KMS-11 (cell line): ENCODE measurements around the gene DENND1A.

Experiments
- H2AFZ ChIP-seq: fragments of 200-600 bp; sonication (generic); 2 replicates; pipeline ENCODE4 v1.6.1; 2016; ENCODE audit warnings: antibody characterized with exemption, mixed run types, low read depth
- H3K27ac ChIP-seq: fragments of 200-600 bp; sonication (generic); 2 replicates; pipeline ENCODE4 v1.6.1; 2016; ENCODE audit warnings: mild to moderate bottlenecking, mixed run types
- H3K27me3 ChIP-seq: fragments of 200-600 bp; sonication (generic); 2 replicates; pipeline ENCODE4 v1.6.1; 2017; ENCODE audit warnings: mild to moderate bottlenecking, low read depth, mixed run types, moderate library complexity; ENCODE audit not compliant: insufficient read depth
- H3K36me3 ChIP-seq: fragments of 200-600 bp; sonication (generic); 2 replicates; pipeline ENCODE4 v1.6.1; 2017; ENCODE audit warnings: mild to moderate bottlenecking, mixed run types; ENCODE audit not compliant: insufficient read depth
- H3K4me1 ChIP-seq: fragments of 200-600 bp; sonication (generic); 2 replicates; pipeline ENCODE4 v1.6.1; 2016; ENCODE audit warnings: mild to moderate bottlenecking, low read depth, mixed run types; ENCODE audit not compliant: poor library complexity, severe bottlenecking
- H3K4me2 ChIP-seq: fragments of 200-600 bp; sonication (generic); 2 replicates; pipeline ENCODE4 v1.7.0; 2016; ENCODE audit warnings: mild to moderate bottlenecking, mixed run types
- H3K4me3 ChIP-seq: fragments of 200-600 bp; sonication (generic); IDR thresholded peaks from 2 replicates; pipeline ENCODE4 v1.6.1; 2017; ENCODE audit warnings: low read depth, low read length, mixed read lengths; ENCODE audit not compliant: insufficient read depth
- H3K79me2 ChIP-seq: fragments of 200-600 bp; sonication (generic); 2 replicates; pipeline ENCODE4 v1.6.1; 2016; ENCODE audit warnings: low read depth, mixed run types; ENCODE audit not compliant: insufficient read depth
- H3K9ac ChIP-seq: fragments of 200-600 bp; sonication (generic); 2 replicates; pipeline ENCODE4 v1.6.1; 2016; ENCODE audit warnings: mild to moderate bottlenecking, mixed run types
- H4K20me1 ChIP-seq: fragments of 200-600 bp; sonication (generic); 2 replicates; pipeline ENCODE4 v1.6.1; 2016; ENCODE audit warnings: mild to moderate bottlenecking, mixed run types; ENCODE audit not compliant: insufficient read depth
- CTCF ChIP-seq: fragments of 200-600 bp; sonication (generic); conservative IDR thresholded peaks from 2 replicates; pipeline ENCODE4 v1.6.1; 2017; ENCODE audit warnings: low read depth, mild to moderate bottlenecking, antibody characterized with exemption, low read length, moderate library complexity, mixed read lengths

DENND1A gene

GRCh38 chr9:123368023-123368422, 561.9 kb downstream of the DENND1A start:
- no peak for TF ChIP-seq CTCF
- Histone ChIP-seq H2AFZ (no peak overlapping the region), H3K27ac (no peak overlapping the region), H3K9ac (no peak overlapping the region), H3K79me2 (no peaks in the 10 kb centered on the region), H3K27me3 (peaks cover 28% of the 10 kb centered on the region), H3K4me1 (no peaks in the 10 kb centered on the region), H3K4me2 (no peak overlapping the region), H3K4me3 (no peak overlapping the region), H3K36me3 (no peaks in the 10 kb centered on the region), H4K20me1 (no peaks in the 10 kb centered on the region)

GRCh38 chr9:123365881-123366528, 563.9 kb downstream of the DENND1A start:
- H2AFZ ChIP-seq, result no peak overlapping the region
- no peaks in the 10 kb centered on the region for H3K36me3 ChIP-seq
- no peak overlapping the region for H3K4me3 ChIP-seq
- H3K27me3 ChIP-seq, result peaks cover 12% of the 10 kb centered on the region; the same call in 1 of the 2 replicates
- H3K27ac ChIP-seq, result no peak overlapping the region
- no peak overlapping the region for H3K4me2 ChIP-seq
- no peaks in the 10 kb centered on the region for H3K4me1 ChIP-seq
- H4K20me1 ChIP-seq, result no peaks in the 10 kb centered on the region
- no peak for TF ChIP-seq CTCF
- no peak overlapping the region for H3K9ac ChIP-seq
- no peaks in the 10 kb centered on the region for H3K79me2 ChIP-seq

GRCh38 chr9:123365287-123365880, 564.5 kb downstream of the DENND1A start:
- Histone ChIP-seq H3K27ac (no peak overlapping the region), H3K36me3 (no peaks in the 10 kb centered on the region), H3K79me2 (no peaks in the 10 kb centered on the region), H3K9ac (no peak overlapping the region), H3K4me1 (peaks cover 2% of the 10 kb centered on the region), H4K20me1 (no peaks in the 10 kb centered on the region), H3K4me3 (no peak overlapping the region), H3K27me3 (peaks cover 12% of the 10 kb centered on the region; the same call in 1 of the 2 replicates), H3K4me2 (no peak overlapping the region), H2AFZ (no peak overlapping the region)
- TF ChIP-seq CTCF, result 0 out of 2 replicates have a peak, but pooled peaks have one; percentile 19

GRCh38 chr9:123364241-123364824, 565.6 kb downstream of the DENND1A start:
- Histone ChIP-seq H3K4me1 (peaks cover 13% of the 10 kb centered on the region), H4K20me1 (no peaks in the 10 kb centered on the region), H3K27me3 (peaks cover 6% of the 10 kb centered on the region; the same call in 1 of the 2 replicates), H3K9ac (no peak overlapping the region), H3K36me3 (no peaks in the 10 kb centered on the region), H3K4me2 (no peak overlapping the region), H3K27ac (no peak overlapping the region), H3K4me3 (no peak overlapping the region), H2AFZ (no peak overlapping the region), H3K79me2 (no peaks in the 10 kb centered on the region)
- TF ChIP-seq CTCF, result no peak
